GM19463 (cell line): ENCODE data around the gene TOP2B.

Experiments
- ATAC-seq: cut with Tn5 transposase; IDR thresholded peaks from one replicate; pipeline ENCODE4 v1.9.1; 2021; ENCODE audit warnings: mild to moderate bottlenecking, moderate library complexity; ENCODE audit not compliant: unreplicated experiment

TOP2B gene

DNA sequence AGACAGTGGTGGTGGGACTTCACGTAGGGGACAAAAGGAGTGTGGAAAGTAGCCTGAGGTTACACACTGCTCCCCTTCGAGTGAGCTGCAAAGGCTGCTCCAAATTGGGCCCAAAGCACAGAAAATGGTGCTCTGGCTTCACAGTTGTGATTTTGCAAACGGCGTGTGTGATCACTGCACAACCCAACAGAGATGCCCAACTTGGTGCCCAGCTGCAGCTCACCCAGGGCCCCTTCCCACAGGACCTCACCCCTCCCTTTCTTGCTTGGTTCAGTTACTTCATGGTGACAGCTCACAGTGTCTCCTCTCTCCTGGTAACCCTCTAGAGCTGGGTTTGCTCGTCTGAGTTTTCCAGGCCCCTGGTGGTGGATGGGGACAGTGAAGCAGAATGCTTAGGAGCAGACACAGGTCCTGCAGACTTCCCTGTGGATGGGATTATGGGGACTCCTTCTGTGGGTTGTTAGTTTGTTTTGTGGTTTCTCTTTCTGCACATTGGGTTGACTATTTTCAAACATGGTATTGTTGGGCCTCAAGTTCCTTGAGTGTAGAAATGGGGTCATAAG is 98.3 kb downstream of the TOP2B start:
- no peak for ATAC-seq

DNA sequence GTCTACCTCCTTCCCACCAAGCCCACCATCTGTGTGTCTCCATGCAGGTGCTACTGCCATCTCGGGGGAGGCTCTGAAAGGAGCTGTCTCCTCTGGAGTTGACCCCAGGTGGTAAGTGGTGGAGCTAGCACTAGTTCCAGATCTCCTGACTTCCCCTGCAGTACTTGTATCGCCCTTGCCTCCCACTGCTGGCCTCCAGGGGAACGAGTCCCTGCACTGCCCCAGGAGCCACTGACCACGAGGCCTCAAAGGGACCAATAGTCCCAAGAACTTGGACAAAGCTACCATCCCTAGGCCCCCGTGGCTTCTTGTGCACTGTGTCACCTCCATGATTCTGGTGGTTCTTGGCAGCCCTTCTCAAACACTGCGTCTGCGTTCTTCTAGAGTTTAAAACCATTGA is 98.9 kb downstream of the TOP2B start:
- no peak for ATAC-seq

DNA sequence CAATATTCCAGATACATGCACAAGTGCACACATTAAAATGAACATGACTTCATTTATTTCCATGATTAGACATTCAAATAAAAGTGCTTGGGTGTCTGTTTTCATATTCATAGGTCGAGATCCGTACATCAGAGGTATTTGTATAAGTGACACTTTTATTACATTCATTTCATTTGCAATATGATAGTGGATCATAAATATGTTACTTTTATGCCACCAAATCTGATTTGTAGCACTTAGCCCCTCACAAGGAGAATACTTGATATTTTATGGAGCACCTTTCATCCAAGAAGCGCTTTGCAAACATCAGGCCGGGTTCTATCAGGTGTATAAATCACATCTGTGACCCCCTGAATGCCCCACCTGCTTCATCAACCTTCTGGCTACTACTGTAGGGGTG is 100.6 kb downstream of the TOP2B start:
- ATAC-seq, result no peak

GRCh38 chr3:25563601-25564000 is 101.1 kb downstream of the TOP2B start:
- ATAC-seq, result no peak

- no peak for ATAC-seq
These were observed 105.9 kb downstream of the TOP2B start for GRCh38 chr3:25558796-25559195.

DNA sequence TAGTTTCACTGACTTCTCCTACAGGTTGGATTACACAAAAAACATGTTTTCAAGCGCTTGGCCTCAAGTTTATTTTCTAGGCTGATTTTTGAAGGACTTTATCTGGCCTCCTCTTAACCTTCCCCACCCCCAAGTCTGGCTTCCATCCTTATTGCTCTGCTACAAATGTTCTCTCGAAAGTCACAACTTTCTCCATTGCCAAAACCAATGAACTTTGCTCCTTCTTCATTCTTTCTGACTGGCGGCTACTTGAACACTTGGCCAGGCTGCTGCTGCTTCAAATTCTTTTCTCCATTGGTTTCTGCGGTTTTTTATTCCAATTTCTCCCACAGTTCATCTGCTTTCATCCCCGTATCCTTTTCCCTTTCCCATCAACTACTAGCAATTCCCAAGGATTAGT is 106.6 kb downstream of the TOP2B start:
- no peak for ATAC-seq

DNA sequence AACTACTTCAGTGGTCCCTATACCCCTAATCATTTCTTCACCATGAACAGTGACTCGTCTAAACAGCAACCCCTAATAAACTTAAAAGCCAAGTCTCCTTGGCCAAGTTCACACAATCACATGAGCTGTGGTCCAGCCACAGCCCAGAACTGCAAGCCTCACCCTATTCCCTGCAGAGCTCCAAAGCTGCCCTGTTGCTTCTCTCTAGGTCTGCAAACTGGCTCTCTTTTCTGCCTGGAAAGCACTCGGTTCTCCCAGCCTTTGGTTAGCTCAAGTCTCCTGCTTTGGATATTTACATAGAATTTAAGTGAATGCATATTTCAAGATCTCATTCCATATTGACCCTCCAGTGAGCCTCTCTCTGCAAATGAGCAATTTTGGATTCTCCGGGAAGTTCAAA is 107.0 kb downstream of the TOP2B start:
- no peak for ATAC-seq

DNA sequence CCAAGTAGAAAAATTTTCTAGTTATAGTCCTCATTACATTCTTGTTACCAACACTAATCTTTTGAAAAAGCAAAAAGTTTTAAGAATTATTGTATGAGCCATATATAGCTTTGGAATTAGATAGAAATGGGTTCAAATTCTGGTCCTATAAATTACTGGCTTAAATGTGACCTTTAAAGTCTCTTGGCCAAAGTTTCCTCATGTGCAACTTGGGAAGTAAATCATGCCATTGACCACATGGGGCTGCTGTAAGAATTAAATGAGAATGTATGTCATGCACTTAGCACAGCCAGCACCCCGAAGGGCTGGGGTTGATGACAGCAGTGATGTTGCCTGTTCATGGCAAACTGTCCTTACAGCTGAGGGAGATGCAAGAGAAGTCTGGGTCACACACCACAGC is 108.3 kb downstream of the TOP2B start:
- no peak for ATAC-seq

DNA sequence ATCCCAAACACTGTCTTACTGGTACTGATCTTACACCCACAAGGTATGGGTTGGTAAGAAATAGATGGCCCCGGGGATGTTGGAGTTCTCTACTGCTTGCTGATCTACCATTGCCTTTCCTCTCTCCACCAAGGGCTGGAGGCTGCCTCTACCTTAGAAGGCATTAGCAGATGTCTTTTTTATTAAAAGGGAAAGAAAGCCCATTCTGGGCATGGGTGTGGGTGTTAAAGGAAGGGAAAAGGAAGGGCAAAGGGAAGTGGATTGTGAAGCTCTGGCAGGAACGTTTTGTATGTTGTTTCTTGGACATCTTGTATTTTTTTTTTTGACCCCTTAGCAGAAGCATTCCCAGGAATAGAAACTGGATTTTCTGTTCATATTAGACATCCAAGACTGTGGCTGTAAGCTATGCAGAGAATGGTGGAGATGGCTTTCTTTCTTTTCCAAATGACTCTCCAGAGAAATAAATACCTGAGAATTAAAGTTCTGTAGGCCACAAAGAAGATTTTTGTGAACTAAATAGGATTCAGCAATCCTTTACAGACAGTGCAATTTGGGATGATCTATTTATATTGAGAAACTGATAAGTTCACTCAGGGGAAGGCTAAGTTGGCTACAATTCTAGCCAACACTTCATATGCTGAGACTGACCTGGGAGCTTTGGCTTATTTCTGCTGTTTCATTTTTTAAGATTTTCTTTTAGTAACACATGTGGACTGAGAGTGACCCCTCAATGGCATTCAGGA is 108.8 kb downstream of the TOP2B start:
- no peak for ATAC-seq

- ATAC-seq, result no peak
These were observed 110.3 kb downstream of the TOP2B start for GRCh38 chr3:25554376-25554775.

DNA sequence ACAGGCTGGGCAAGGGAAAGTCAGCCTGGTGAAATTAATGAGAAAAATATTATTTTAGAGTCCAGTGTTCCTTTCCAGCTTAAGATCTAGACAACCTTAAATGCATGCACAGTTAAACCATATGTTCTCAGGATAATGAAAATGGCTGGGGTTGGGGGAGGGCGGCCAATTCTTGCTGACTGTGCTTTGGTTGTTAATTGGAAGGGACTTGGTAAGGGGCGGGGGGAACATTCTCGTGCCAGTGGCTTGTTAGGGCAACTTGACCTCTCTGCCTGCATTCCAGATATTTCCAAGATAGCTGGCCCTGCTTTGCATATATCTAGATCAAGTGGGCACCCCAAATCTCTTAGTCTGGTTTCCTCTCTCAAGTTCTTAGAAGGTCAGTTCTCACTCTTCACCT is 112.5 kb downstream of the TOP2B start:
- no peak for ATAC-seq

DNA sequence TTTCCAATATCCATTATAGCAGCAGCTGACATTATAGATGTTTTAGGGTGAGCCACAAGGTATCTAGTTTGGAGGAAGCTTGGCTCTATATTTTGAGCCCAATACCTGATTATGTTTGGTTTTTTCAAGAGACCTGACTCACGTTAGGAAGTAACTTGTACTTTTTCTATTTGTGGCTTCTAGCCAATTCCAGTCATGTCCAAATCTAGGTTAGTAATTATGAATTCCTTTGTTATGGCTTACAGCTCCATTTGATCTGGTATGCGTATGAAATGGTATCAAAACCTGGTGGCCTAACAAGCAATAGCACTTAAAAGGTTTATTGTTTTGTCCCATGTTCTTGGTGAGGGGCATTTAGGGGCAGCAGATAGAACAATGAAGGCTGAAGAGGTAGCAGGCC is 115.9 kb downstream of the TOP2B start:
- ATAC-seq, result no peak

DNA sequence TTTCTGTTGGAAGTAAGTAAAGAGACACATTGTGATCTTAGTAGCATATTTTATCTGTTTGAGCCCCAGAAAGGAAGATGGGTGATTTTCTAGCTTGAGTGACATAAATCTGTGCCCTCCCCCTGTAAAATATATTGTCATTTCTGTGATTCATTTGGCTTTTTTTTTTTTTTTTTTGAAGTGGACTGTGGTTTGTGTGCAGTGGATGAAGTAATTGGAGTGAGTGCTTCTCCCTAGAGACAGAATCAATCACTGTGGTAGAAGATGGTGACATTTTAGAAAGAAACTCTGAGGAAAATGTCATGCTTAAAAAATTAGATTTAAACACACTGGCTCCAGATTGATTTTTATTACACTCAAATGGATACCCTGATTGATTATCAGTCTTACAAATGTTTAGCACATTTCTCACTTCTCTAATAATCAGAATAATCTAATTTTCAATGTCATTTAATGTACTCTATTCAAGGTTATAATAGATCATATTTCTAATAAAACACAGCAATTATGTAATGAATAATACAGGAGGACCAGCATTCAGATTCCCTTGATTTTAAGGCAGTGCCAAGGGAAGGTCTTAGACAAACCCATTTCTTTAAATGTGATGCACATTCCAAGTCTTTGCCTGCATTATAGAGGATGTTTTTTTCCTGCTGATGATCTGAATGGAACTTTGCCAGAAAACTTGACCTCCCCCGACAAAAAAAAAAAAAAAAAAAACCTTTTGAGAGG is 116.6 kb downstream of the TOP2B start:
- ATAC-seq, result no peak
